Coronary artery (tissue), 2 donors: Measurements from ENCODE around the gene KLB.
"Not testable (repeated sequence)": the region's sequence is repeated elsewhere in the genome, so short reads cannot be mapped to it uniquely, and the experiment has no call there.

Experiments
- DNase-seq: peaks from one replicate; pipeline ENCODE4 v3.0.0-alpha.2; 2017; ENCODE audit warnings: low spot score
- H3K27ac ChIP-seq, 2 donors: fragments of 200-600 bp; sonication (generic); one replicate each; pipeline ENCODE4 v1.5.1; 2016 to 2019
- H3K4me3 ChIP-seq: fragments of 200-600 bp; sonication (generic); 2 replicates; pipeline ENCODE4 v1.5.1; 2016; ENCODE audit warnings: mild to moderate bottlenecking, moderate library complexity
- TF ChIP-seq, protein P1 (sequence below): fragments of 200-600 bp; sonication (generic); IDR thresholded peaks from one replicate; pipeline ENCODE4 v1.5.1; 2019; ENCODE audit warnings: antibody characterized with exemption

KLB gene

DNA sequence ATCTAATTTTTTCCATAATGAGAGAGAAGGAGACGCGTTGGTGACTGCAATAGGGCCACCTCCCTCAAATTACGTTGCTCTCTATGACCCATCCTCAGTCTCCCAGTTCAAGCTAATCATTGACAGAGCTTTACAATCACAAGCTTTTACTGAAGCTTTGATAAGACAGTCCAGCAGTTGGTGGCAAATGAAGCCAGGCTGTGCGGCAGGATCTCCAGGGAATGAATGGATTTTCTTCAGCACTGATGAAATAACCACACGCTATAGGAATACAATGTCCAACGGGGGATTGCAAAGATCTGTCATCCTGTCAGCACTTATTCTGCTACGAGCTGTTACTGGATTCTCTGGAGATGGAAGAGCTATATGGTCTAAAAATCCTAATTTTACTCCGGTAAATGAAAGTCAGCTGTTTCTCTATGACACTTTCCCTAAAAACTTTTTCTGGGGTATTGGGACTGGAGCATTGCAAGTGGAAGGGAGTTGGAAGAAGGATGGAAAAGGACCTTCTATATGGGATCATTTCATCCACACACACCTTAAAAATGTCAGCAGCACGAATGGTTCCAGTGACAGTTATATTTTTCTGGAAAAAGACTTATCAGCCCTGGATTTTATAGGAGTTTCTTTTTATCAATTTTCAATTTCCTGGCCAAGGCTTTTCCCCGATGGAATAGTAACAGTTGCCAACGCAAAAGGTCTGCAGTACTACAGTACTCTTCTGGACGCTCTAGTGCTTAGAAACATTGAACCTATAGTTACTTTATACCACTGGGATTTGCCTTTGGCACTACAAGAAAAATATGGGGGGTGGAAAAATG lies at the start of gene KLB:
KLB (plus strand) TSS at position 168 of the 821 bp plus-strand sequence; CDS start at position 188, 20 bp downstream.
- Histone ChIP-seq H3K27ac (no peak within 1 kb of the TSS), H3K4me3 (peak within 1 kb of the TSS; percentile 27)
- no peak for DNase-seq
- TF ChIP-seq, protein P1, sequence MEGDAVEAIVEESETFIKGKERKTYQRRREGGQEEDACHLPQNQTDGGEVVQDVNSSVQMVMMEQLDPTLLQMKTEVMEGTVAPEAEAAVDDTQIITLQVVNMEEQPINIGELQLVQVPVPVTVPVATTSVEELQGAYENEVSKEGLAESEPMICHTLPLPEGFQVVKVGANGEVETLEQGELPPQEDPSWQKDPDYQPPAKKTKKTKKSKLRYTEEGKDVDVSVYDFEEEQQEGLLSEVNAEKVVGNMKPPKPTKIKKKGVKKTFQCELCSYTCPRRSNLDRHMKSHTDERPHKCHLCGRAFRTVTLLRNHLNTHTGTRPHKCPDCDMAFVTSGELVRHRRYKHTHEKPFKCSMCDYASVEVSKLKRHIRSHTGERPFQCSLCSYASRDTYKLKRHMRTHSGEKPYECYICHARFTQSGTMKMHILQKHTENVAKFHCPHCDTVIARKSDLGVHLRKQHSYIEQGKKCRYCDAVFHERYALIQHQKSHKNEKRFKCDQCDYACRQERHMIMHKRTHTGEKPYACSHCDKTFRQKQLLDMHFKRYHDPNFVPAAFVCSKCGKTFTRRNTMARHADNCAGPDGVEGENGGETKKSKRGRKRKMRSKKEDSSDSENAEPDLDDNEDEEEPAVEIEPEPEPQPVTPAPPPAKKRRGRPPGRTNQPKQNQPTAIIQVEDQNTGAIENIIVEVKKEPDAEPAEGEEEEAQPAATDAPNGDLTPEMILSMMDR: no peak

- no peak for DNase-seq
- Histone ChIP-seq H3K4me3 (no peak overlapping the region), H3K27ac (no peak overlapping the region)
- TF ChIP-seq, protein P1: no peak
Observed at GRCh38 chr4:39357002-39357401, 49.7 kb upstream of the KLB start.

DNA sequence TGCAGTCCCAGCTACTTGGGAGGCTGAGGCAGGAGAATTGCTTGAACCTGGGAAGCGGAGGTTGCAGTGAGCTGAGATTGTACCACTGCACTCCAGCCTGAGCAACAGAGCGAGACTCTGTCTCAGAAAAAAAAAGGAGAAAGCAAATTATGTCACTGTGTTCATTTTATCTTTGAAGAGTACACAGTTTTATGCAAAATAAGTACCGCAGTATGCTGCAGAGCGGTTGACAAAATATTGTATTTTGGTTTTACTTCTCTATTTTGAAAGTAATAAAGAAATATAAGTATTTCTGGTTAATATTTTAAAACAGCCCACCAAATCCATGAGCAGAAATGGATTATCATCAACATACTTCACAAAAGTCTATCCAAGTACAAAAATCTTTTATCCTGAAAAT lies 46.1 kb upstream of the KLB start:
- not testable (repeated sequence) for H3K27ac ChIP-seq, DNase-seq, H3K4me3 ChIP-seq

- Histone ChIP-seq H3K27ac (no peak overlapping the region), H3K4me3 (no peak overlapping the region)
- TF ChIP-seq, protein P1: no peak
- no peak for DNase-seq
Observed at GRCh38 chr4:39362827-39363226, 43.9 kb upstream of the KLB start.

GRCh38 chr4:39363773-39364393 lies 42.8 kb upstream of the KLB start:
- TF ChIP-seq, protein P1: no peak
- Histone ChIP-seq H3K4me3 (no peak overlapping the region), H3K27ac (no peak overlapping the region)
- no peak for DNase-seq

GRCh38 chr4:39365360-39365759 lies 41.4 kb upstream of the KLB start:
- TF ChIP-seq, protein P1: no peak
- Histone ChIP-seq H3K27ac (peak overlapping the region; percentile 87 to 90), H3K4me3 (peak overlapping the region; percentile 96)
- DNase-seq: no peak

DNA sequence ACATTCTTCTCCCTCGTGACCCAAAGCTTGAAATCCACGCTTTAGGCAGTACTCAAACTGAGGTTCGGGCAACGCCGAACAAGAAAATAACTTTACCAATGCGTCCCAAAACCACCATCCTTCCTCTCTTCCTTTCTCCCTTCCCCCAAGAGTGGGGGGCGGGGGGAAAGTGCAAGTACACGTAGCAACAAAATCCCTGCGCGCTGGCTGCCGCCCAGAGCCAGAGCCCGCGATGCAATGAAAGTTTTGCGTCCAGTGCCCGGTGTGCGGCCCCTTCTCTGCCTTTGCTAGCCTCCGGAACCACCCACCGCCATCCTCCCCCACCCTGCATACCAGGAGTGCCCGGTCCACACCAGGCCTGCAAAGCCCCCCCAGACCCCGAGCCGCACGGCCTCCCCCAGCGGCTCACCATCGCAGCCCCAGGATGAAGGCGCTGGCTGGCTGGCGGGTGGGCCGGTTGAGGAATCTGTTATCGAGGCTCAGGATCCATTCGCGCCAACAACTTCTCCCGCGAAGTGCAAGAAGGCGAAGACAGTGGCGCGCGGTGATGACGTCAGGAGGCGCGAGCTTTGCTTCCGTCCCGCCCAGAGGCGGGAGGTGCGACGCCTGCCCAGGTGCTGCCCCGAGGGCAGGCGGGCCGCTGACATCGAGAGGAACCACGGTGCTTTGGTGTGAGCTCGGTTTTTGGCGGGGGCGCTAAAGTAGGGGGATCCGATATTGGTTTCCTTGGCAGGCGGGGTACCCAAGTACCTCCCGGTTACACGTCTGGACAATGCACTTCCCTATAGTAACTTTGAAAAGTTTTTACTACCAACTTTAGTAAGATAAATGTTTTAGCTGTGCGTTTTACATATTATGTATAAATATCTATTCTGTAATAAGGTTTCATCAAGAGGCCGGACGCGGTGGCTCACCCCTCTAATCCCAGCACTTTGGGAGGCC lies 40.6 kb upstream of the KLB start, which contains the start of gene RFC1:
RFC1 (minus strand) TSS at position 533 of the 942 bp plus-strand sequence; CDS start at position 412, 121 bp downstream.
- peak within 1 kb of the TSS; percentile 96 for H3K4me3 ChIP-seq
- H3K27ac ChIP-seq: peak within 1 kb of the TSS; percentile 87 to 90
- peak; percentile 93 for DNase-seq
- TF ChIP-seq, protein P1: no peak
